Measurements from ENCODE around the gene ARHGAP10.

GRCh38 chr4:148078061-148078460, 346.2 kb downstream of the ARHGAP10 start:
- TF ChIP-seq POLR2A (IDR thresholded peaks at IDR 0.05; ENCODE audit: low read length) (no peak), GATA1 (IDR thresholded peaks at IDR 0.05; ENCODE audit: low read depth, low read length) (no peak)

Data from erythroblast (primary cell).